Astrocyte (in vitro differentiated cells and primary cell): ENCODE results near the gene WNT3A.
"Not testable (repeated sequence)": the region's sequence is repeated elsewhere in the genome, so short reads cannot be mapped to it uniquely, and the experiment has no call there.

ENCODE experiments used
- EZH2 ChIP-seq: IDR thresholded peaks from 2 replicates; pipeline ENCODE4 v1.6.1; 2012; ENCODE audit warnings: mild to moderate bottlenecking, low read length, inconsistent platforms; ENCODE audit not compliant: insufficient read depth
- TF ChIP-seq, protein P1 (sequence below): IDR thresholded peaks from 2 replicates; pipeline ENCODE4 v1.5.1; 2011; ENCODE audit warnings: low read depth, mild to moderate bottlenecking, inconsistent platforms, low read length, moderate library complexity; ENCODE audit not compliant: insufficient read depth

DNA sequence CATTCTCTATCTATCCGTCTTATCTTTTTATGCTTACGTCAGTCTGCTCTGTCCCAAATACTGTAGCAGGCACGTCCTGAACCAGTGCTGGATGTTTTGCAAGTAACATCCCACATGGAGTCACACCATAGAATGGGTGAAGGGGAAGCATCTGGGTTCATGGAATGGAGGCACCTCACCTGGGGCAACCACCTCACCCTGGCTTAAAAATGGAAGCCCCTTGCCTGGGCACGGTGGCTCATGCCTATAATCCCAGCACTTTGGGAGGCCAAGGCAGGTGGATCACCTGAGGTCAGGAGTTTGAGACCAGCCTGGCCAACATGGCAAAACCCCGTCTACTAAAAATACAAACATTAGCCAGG lies 12.9 kb downstream of the WNT3A start:
- TF ChIP-seq, protein P1, sequence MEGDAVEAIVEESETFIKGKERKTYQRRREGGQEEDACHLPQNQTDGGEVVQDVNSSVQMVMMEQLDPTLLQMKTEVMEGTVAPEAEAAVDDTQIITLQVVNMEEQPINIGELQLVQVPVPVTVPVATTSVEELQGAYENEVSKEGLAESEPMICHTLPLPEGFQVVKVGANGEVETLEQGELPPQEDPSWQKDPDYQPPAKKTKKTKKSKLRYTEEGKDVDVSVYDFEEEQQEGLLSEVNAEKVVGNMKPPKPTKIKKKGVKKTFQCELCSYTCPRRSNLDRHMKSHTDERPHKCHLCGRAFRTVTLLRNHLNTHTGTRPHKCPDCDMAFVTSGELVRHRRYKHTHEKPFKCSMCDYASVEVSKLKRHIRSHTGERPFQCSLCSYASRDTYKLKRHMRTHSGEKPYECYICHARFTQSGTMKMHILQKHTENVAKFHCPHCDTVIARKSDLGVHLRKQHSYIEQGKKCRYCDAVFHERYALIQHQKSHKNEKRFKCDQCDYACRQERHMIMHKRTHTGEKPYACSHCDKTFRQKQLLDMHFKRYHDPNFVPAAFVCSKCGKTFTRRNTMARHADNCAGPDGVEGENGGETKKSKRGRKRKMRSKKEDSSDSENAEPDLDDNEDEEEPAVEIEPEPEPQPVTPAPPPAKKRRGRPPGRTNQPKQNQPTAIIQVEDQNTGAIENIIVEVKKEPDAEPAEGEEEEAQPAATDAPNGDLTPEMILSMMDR: not testable (repeated sequence)
- not testable (repeated sequence) for TF ChIP-seq EZH2
